GM12878 (cell line): ENCODE results near the gene RNF113B. TPM values are rescaled to one million over a fixed set of nuclear protein-coding genes. Genes with fewer than 3 reads are reported as not detected.

Experiments used
- ATAC-seq: fragments of 200-7000 bp; cut with Tn5 transposase; 3 replicates; pipeline ENCODE4 v1.9.1; 2020; ENCODE audit warnings: mild to moderate bottlenecking, moderate library complexity
- BruUV-seq: library from RNA; stranded (reverse); fragments of 400-500 nt; replicated peaks from 2 replicates; lab custom pipeline; 2021; lab: Mats Ljungman, UMichigan
- CTCF ChIA-PET: fragments of 300-600 bp; sonication (Branson Sonifier 250); formaldehyde crosslinking; extraction: SDS; loops from one replicate; lab custom pipeline; 2021; ENCODE audit warnings: inconsistent platforms; lab: Yijun Ruan, JAX
- POLR2A ChIA-PET: fragments of 350-600 bp; formaldehyde crosslinking; extraction: SDS; loops from one replicate; lab custom pipeline; 2021; ENCODE audit warnings: inconsistent platforms; lab: Charles Lee
- RAD21 ChIA-PET: fragments of 300-600 bp; sonication (Branson Sonifier 250); formaldehyde crosslinking; loops from one replicate; lab custom pipeline; 2023; ENCODE audit warnings: antibody characterized with exemption; ENCODE audit not compliant: unreplicated experiment; lab: Charles Lee
- SMC1A ChIA-PET: fragments of 300-600 bp; sonication (Branson Sonifier 250); formaldehyde crosslinking; loops from one replicate; lab custom pipeline; 2023; ENCODE audit not compliant: unreplicated experiment, uncharacterized antibody; lab: Charles Lee
- DNase-seq: peaks from one replicate; pipeline ENCODE4 v3.0.0-alpha.2; 2011; ENCODE audit warnings: low read depth, low spot score
- FAIRE-seq: peaks from 3 replicates; lab custom pipeline; 2011; peaks lifted over from hg19 to GRCh38; lab: Jason Lieb, UNC
- H2AFZ ChIP-seq: 2 replicates; pipeline ENCODE4 v1.6.0; 2011; ENCODE audit warnings: low read depth, low read length, control low read depth; ENCODE audit not compliant: control insufficient read depth
- H3K27ac ChIP-seq: 2 replicates; pipeline ENCODE4 v1.5.1; 2011; ENCODE audit warnings: control low read depth; ENCODE audit not compliant: control insufficient read depth, insufficient read depth
- H3K27me3 ChIP-seq, 2 experiments: replicated peaks in 1 of 2; 2 replicates each; pipeline versions ENCODE4 v1.6.0 to v1.6.1; 2011; ENCODE audit warnings: low read length in 1 of 2; ENCODE audit not compliant: control insufficient read depth in 2 of 2, insufficient read depth in 2 of 2
- H3K36me3 ChIP-seq, 2 experiments: 2 replicates each; pipeline ENCODE4 v1.5.1; 2011; ENCODE audit warnings: low read length in 1 of 2; ENCODE audit not compliant: control insufficient read depth in 2 of 2, insufficient read depth in 2 of 2
- H3K4me1 ChIP-seq: 2 replicates; pipeline ENCODE4 v1.6.1; 2011; ENCODE audit warnings: mild to moderate bottlenecking, low read length, moderate library complexity, mixed read lengths; ENCODE audit not compliant: control insufficient read depth, insufficient read depth
- H3K4me2 ChIP-seq: 2 replicates; pipeline ENCODE4 v1.6.0; 2011; ENCODE audit warnings: control low read depth; ENCODE audit not compliant: control insufficient read depth, insufficient read depth
- H3K4me3 ChIP-seq: fragments of 200-600 bp; sonication (generic); 2 replicates; pipeline ENCODE4 v1.5.1; 2016
- H3K79me2 ChIP-seq: 2 replicates; pipeline ENCODE4 v1.6.0; 2011; ENCODE audit warnings: low read length; ENCODE audit not compliant: control insufficient read depth, insufficient read depth
- H3K9ac ChIP-seq: 2 replicates; pipeline ENCODE4 v1.8.0; 2011; ENCODE audit warnings: low read length, control low read depth, mixed read lengths; ENCODE audit not compliant: control insufficient read depth, insufficient read depth
- H3K9me3 ChIP-seq: replicated peaks from 3 replicates; pipeline ENCODE4 v1.5.1; 2011; ENCODE audit warnings: mild to moderate bottlenecking, low read length; ENCODE audit not compliant: control insufficient read depth, insufficient read depth
- H4K20me1 ChIP-seq: 2 replicates; pipeline ENCODE4 v1.6.0; 2011; ENCODE audit not compliant: control insufficient read depth, insufficient read depth
- ASH2L ChIP-seq: fragments of 300-600, 200-600 bp; sonication (generic); IDR thresholded peaks from 2 replicates; pipeline ENCODE4 v1.6.1; 2017; ENCODE audit warnings: low read depth, mild to moderate bottlenecking, borderline replicate concordance
- CHD1 ChIP-seq: IDR thresholded peaks from 2 replicates; pipeline ENCODE4 v1.6.1; 2012; ENCODE audit warnings: low read depth, low read length, improper control_type of control experiment
- E2F4 ChIP-seq: IDR thresholded peaks from 2 replicates; pipeline ENCODE4 v1.6.1; 2012; ENCODE audit warnings: low read depth, low read length, improper control_type of control experiment
- EGR1 ChIP-seq, 2 experiments: IDR thresholded peaks; 1 replicate in 1 of 2; 2 replicates in 1 of 2; pipeline ENCODE4 v1.6.1; 2011 to 2012; ENCODE audit warnings: low read depth in 2 of 2, low read length in 2 of 2, borderline replicate concordance in 1 of 2, mild to moderate bottlenecking in 1 of 2, moderate library complexity in 1 of 2
- EP300 ChIP-seq, 2 experiments: fragments of 150-350 bp in 1 of 2; IDR thresholded peaks; 2 replicates each; pipeline ENCODE4 v1.6.1; 2011 to 2012; ENCODE audit warnings: low read depth in 2 of 2, low read length in 2 of 2, borderline replicate concordance in 1 of 2, improper control_type of control experiment in 1 of 2, inconsistent platforms in 1 of 2; ENCODE audit not compliant: control insufficient read depth in 1 of 2
- ESRRA ChIP-seq: IDR thresholded peaks from 2 replicates; pipeline ENCODE4 v1.6.1; 2012; ENCODE audit warnings: mild to moderate bottlenecking, low read length, improper control_type of control experiment
- GABPA ChIP-seq: IDR thresholded peaks from 2 replicates; pipeline ENCODE4 v1.6.1; 2014; ENCODE audit warnings: antibody characterized with exemption, low read depth, mild to moderate bottlenecking, inconsistent platforms
- IKZF1 ChIP-seq: fragments of 450-650 bp; conservative IDR thresholded peaks from 2 replicates; pipeline ENCODE4 v1.6.1; 2017; ENCODE audit warnings: antibody characterized with exemption, mild to moderate bottlenecking
- NFXL1 ChIP-seq: fragments of 450-650 bp; IDR thresholded peaks from 2 replicates; pipeline ENCODE4 v1.6.1; 2017; ENCODE audit warnings: antibody characterized with exemption, mild to moderate bottlenecking, borderline replicate concordance
- NR2C1 ChIP-seq: fragments of 450-650 bp; IDR thresholded peaks from 2 replicates; pipeline ENCODE4 v1.6.1; 2017; ENCODE audit warnings: antibody characterized with exemption, mild to moderate bottlenecking, moderate library complexity
- NR2C2 ChIP-seq: IDR thresholded peaks from 2 replicates; pipeline ENCODE4 v1.6.1; 2011; ENCODE audit warnings: borderline replicate concordance, low read depth; ENCODE audit not compliant: control insufficient read depth, insufficient read length
- NR2F1 ChIP-seq: fragments of 450-650 bp; conservative IDR thresholded peaks from 2 replicates; pipeline ENCODE4 v1.6.1; 2017; ENCODE audit warnings: mild to moderate bottlenecking
- PML ChIP-seq: IDR thresholded peaks from 2 replicates; pipeline ENCODE4 v1.6.1; 2012; ENCODE audit warnings: low read length, inconsistent platforms
- SMC3 ChIP-seq: IDR thresholded peaks from 2 replicates; pipeline ENCODE4 v1.6.1; 2011; ENCODE audit warnings: low read length, improper control_type of control experiment, borderline replicate concordance
- SP1 ChIP-seq: IDR thresholded peaks from one replicate; pipeline ENCODE4 v1.6.1; 2011; ENCODE audit warnings: low read depth, low read length
- SUPT20H ChIP-seq: IDR thresholded peaks from 2 replicates; pipeline ENCODE4 v1.6.1; 2011; ENCODE audit warnings: low read depth, mild to moderate bottlenecking, low read length, moderate library complexity, borderline replicate concordance; ENCODE audit not compliant: control insufficient read depth
- ZBTB40 ChIP-seq: fragments of 450-650 bp; IDR thresholded peaks from 2 replicates; pipeline ENCODE4 v1.6.1; 2016; ENCODE audit warnings: mild to moderate bottlenecking, moderate library complexity, borderline replicate concordance
- ZSCAN29 ChIP-seq: fragments of 450-650 bp; IDR thresholded peaks from 2 replicates; pipeline ENCODE4 v1.6.1; 2017; ENCODE audit warnings: mild to moderate bottlenecking, moderate library complexity
- WGBS: methylation state at CpG from one replicate; pipeline ENCODE4 v1.1.6; 2016; ENCODE audit warnings: low lambda C conversion rate; ENCODE audit not compliant: insufficient replicate concordance, insufficient coverage; ENCODE audit errors: missing lambda C conversion rate; 5-methylcytosine and 5-hydroxymethylcytosine counted together
- in situ Hi-C: fragments of 300-500 bp; cut with MboI; formaldehyde crosslinking; loops from 9 replicates; pipeline ENCODE4 v1.14.3; 2018; ENCODE audit warnings: mixed read lengths
- intact Hi-C: fragments of 100-400 bp; cut with micrococcal nuclease; formaldehyde crosslinking; loops from one replicate; pipeline ENCODE4 v1.14.2; 2022; ENCODE audit not compliant: unreplicated experiment
- polyA plus RNA-seq, 11 experiments: library from polyadenylated mRNA; depleted of rRNA in 4 of 11; unstranded in 6 of 11; stranded (reverse) in 5 of 11; fragments of >200 nt; fragmentation: Nextera tagmentation in 4 of 11; fragmentation: Illumina TruSeq in 1 of 11; extraction: Ambion mirVana in 4 of 11; extraction: Trizol in 1 of 11; gene quantifications; 1 replicate in 1 of 11; 2 replicates in 10 of 11; pipeline versions ENCODE4 v1.2.1 to v1.2.3, GENCODE V29; 2011 to 2016; ENCODE audit warnings: inconsistent platforms in 2 of 11, missing spikeins in 2 of 11, low read depth in 1 of 11
- total RNA-seq, 4 experiments: library from RNA; depleted of rRNA in 3 of 4; stranded (reverse); fragments of >200 nt in 3 of 4; fragmentation: Illumina TruSeq in 1 of 4; extraction: Trizol in 1 of 4; gene quantifications; 2 replicates each; pipeline versions ENCODE4 v1.2.1 to v1.2.3, GENCODE V29; 2013 to 2021
- TF ChIP-seq, protein P1 (sequence below): fragments of 450-650 bp; IDR thresholded peaks from 2 replicates; pipeline ENCODE4 v1.6.1; 2017; ENCODE audit warnings: borderline replicate concordance

Gene RNF113B
- total and polyA plus RNA-seq, 10 of the 15 experiments (the other 5 are each of a cell fraction or from before 2014, with no cell fraction given), result not detected

DNA sequence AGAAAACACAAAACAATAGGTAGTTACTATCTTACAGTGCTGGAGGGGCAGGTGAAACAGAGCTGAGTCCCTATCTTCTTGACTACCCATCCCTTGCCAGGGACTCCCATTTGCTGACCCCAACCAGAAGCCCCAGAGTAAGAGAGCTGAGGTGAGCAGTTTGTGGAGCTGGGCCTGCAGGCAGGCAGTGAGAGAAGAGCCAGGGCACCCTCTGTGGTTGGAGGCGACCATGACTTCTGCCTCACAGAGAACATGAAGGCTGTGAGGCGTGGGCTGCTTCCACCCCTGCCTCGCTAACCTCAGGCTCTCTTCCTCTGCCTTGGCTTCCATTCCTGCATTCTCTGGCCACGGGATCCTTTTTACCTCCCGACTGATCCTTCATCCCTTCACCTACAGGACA is 47.5 kb upstream of the RNF113B start:
- intact Hi-C loops, result no loop called here
- TF ChIP-seq NR2C1 (no peak), IKZF1 (no peak), NR2F1 (no peak), SP1 (no peak), EGR1 (IDR thresholded peaks at IDR 0.05; ENCODE audit: borderline replicate concordance in 1 of 2, low read depth in 2 of 2, low read length in 2 of 2) (no peak), ZBTB40 (no peak), ESRRA (no peak), PML (no peak), SUPT20H (no peak), ZSCAN29 (no peak), E2F4 (no peak), CHD1 (no peak), GABPA (no peak), EP300 (IDR thresholded peaks at IDR 0.05; ENCODE audit: borderline replicate concordance in 1 of 2, control insufficient read depth in 1 of 2, low read depth in 2 of 2, low read length in 2 of 2) (no peak), ASH2L (no peak), NR2C2 (no peak), NFXL1 (no peak), SMC3 (no peak)
- TF ChIP-seq, protein P1, sequence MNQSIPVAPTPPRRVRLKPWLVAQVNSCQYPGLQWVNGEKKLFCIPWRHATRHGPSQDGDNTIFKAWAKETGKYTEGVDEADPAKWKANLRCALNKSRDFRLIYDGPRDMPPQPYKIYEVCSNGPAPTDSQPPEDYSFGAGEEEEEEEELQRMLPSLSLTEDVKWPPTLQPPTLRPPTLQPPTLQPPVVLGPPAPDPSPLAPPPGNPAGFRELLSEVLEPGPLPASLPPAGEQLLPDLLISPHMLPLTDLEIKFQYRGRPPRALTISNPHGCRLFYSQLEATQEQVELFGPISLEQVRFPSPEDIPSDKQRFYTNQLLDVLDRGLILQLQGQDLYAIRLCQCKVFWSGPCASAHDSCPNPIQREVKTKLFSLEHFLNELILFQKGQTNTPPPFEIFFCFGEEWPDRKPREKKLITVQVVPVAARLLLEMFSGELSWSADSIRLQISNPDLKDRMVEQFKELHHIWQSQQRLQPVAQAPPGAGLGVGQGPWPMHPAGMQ, result no peak

More for the DNA sequence above, 47.5 kb upstream of the RNF113B start:
- no TSS peak for BruUV-seq
- no peak overlapping the region for H2AFZ ChIP-seq
- H3K9me3 ChIP-seq, result no peaks in the 10 kb centered on the region
- ChIA-PET RAD21 (no interaction called here), CTCF (interaction anchor here (0.6 to 1.8 kb wide), 2 partner anchors 23 to 91 kb away, joined by 4 to 5 read pairs; no protein-coding TSS in a partner anchor), SMC1A (interaction anchor here (0.7 to 3.6 kb wide), 2 partner anchors 11 to 19 kb away, joined by 3 to 15 read pairs; no protein-coding TSS in a partner anchor), POLR2A (interaction anchor here (0.6 to 0.8 kb wide), 3 partner anchors 9 to 72 kb away, joined by 3 to 6 read pairs (median 4); no protein-coding TSS in a partner anchor)
- in situ Hi-C loops, result no loop called here
- no peaks in the 10 kb centered on the region for H3K27me3 ChIP-seq
- DNase-seq (no peak), ATAC-seq (no peak), FAIRE-seq (no peak)
- no peaks in the 10 kb centered on the region for H3K36me3 ChIP-seq
- 0% methylated on average over 4 of the region's 5 CpGs for WGBS
- no peak overlapping the region for H3K9ac ChIP-seq
- no peaks in the 10 kb centered on the region for H3K79me2 ChIP-seq
- H3K4me3 ChIP-seq, result no peak overlapping the region
- H3K4me1 ChIP-seq, result no peaks in the 10 kb centered on the region
- H3K4me2 ChIP-seq, result no peak overlapping the region
- no peaks in the 10 kb centered on the region for H4K20me1 ChIP-seq
- H3K27ac ChIP-seq, result no peak overlapping the region
